LNCaP clone FGC (cell line): Measurements from ENCODE around the gene NGLY1.
A peak's percentile ranks its signal among the peaks of the same experiment; 100 is the strongest.

Experiments
- DNase-seq: peaks from one replicate; pipeline ENCODE4 v3.0.0-alpha.2; 2011; ENCODE audit warnings: low read depth
- H3K4me3 ChIP-seq: 2 replicates; pipeline ENCODE4 v1.5.1; 2011; ENCODE audit warnings: mild to moderate bottlenecking, low read depth, low read length, control low read depth
- CTCF ChIP-seq: IDR thresholded peaks from 2 replicates; pipeline ENCODE4 v1.5.1; 2012; ENCODE audit warnings: mild to moderate bottlenecking; ENCODE audit not compliant: control insufficient read depth, insufficient read depth; ENCODE audit errors: extremely low read depth

Gene NGLY1

GRCh38 chr3:25683410-25683809 lies 99.8 kb downstream of the NGLY1 start:
- DNase-seq = no peak
- no peak overlapping the region for H3K4me3 ChIP-seq
- no peak for TF ChIP-seq CTCF

- TF ChIP-seq CTCF = no peak
Observed at GRCh38 chr3:25679642-25680302, 103.5 kb downstream of the NGLY1 start.

GRCh38 chr3:25679166-25679565 lies 104.1 kb downstream of the NGLY1 start:
- no peak overlapping the region for H3K4me3 ChIP-seq
- TF ChIP-seq CTCF = no peak
- DNase-seq = no peak

More at GRCh38 chr3:25679642-25680302, 103.5 kb downstream of the NGLY1 start:
- DNase-seq = no peak
- no peak overlapping the region for H3K4me3 ChIP-seq

GRCh38 chr3:25678581-25678980 lies 104.7 kb downstream of the NGLY1 start:
- no peak overlapping the region for H3K4me3 ChIP-seq
- no peak for DNase-seq
- TF ChIP-seq CTCF = no peak

- TF ChIP-seq CTCF = no peak
- peak; percentile 52 for DNase-seq
- no peak overlapping the region for H3K4me3 ChIP-seq
Observed at GRCh38 chr3:25677121-25677520, 106.1 kb downstream of the NGLY1 start.

DNA sequence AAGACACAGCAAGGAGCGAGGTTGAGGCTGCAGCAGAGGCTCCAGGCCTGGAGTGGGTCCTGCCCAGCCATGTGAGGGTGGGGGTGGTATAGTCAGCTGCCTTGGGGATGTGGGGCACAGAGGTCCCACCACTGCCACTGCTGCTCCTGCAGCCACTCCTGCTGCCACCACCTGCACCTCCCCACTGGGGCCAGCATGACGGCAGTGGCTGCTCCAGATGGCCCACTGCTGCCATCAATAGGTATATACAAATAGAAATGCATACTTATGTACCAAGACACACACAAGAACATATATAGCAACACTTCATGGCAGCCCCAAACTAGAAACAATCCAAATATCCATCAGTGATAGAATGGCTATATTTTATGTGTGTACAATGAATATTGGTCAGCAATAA lies 108.6 kb downstream of the NGLY1 start:
- TF ChIP-seq CTCF = no peak
- DNase-seq = no peak
- H3K4me3 ChIP-seq = no peak overlapping the region

DNA sequence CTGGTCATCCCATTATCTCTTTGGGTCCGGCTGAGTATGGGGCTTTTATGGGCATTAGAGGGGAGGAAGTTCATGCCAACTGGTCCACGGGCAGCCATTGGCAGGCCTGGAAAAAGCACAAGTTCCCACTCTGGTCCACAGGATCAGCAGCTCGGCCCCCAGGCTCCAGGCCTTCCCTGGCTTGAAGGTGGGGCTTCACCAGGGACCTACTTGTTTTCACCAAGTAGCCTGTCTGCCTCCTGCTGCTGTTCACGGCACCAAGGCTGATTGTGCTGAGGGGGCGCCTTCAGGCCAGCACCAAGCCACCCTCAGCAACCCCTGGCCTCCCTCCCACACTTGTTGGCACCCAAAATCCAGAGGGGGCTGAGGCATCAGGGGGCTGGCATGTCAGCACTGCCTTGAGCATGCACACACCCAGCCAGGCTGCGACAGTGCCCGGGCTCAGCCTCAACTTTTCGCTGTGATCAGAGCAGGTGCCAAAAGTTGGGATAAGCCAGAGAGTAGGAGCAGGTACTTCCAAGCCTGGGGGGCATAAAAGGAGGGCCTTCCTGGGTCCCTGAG lies 109.4 kb downstream of the NGLY1 start:
- TF ChIP-seq CTCF = no peak
- no peak for DNase-seq

More for the DNA sequence above, 109.4 kb downstream of the NGLY1 start:
- no peak overlapping the region for H3K4me3 ChIP-seq
